ENCODE data around the gene ZNF500. TPM values are rescaled to one million over a fixed set of nuclear protein-coding genes. Genes with fewer than 3 reads are reported as not detected.
"Not testable (repeated sequence)": the region's sequence is repeated elsewhere in the genome, so short reads cannot be mapped to it uniquely, and the experiment has no call there.

The ZNF500 gene
- polyA plus RNA-seq, 1 donor = 14.3 TPM

- DNase-seq = no peak
These were observed 30.9 kb upstream of the ZNF500 start for GRCh38 chr16:4797805-4798252.

- no peak for DNase-seq
These were observed 30.2 kb upstream of the ZNF500 start for GRCh38 chr16:4796982-4797804.

GRCh38 chr16:4795828-4796572 is 29.0 kb upstream of the ZNF500 start:
- DNase-seq = no peak

GRCh38 chr16:4795181-4795827 is 28.3 kb upstream of the ZNF500 start, which contains the start of gene SMIM22:
Gene SMIM22 (plus strand): TSS chr16:4795369. CDS start chr16:4795735, 366 bp downstream.
- DNase-seq = no peak

- DNase-seq = no peak
These were observed 26.1 kb upstream of the ZNF500 start for GRCh38 chr16:4792951-4793513.

- DNase-seq = no peak
These were observed 23.9 kb upstream of the ZNF500 start for GRCh38 chr16:4790871-4791270.

- no peak for DNase-seq
These were observed 23.3 kb upstream of the ZNF500 start for GRCh38 chr16:4790261-4790660.

- DNase-seq = no peak
These were observed 21.9 kb upstream of the ZNF500 start for GRCh38 chr16:4788910-4789309.

- no peak for DNase-seq
These were observed 21.5 kb upstream of the ZNF500 start for GRCh38 chr16:4788489-4788889.

- DNase-seq = no peak
These were observed 20.9 kb upstream of the ZNF500 start, which contains the start of gene SEPTIN12 for GRCh38 chr16:4787627-4788482. Gene SEPTIN12 (minus strand): TSS chr16:4788345. CDS start chr16:4787645, 700 bp downstream.

GRCh38 chr16:4787068-4787467 is 20.1 kb upstream of the ZNF500 start:
- no peak for DNase-seq

- no peak for DNase-seq
These were observed 18.9 kb upstream of the ZNF500 start for GRCh38 chr16:4785758-4786433.

GRCh38 chr16:4784444-4784987 is 17.6 kb upstream of the ZNF500 start:
- DNase-seq = not testable (repeated sequence)

GRCh38 chr16:4783951-4784336 is 17.0 kb upstream of the ZNF500 start:
- no peak for DNase-seq

- DNase-seq = no peak
These were observed 16.4 kb upstream of the ZNF500 start for GRCh38 chr16:4783251-4783950.

GRCh38 chr16:4780235-4780634 is 13.3 kb upstream of the ZNF500 start:
- no peak for DNase-seq

GRCh38 chr16:4778050-4778392 is 11.1 kb upstream of the ZNF500 start:
- DNase-seq = no peak

- no peak for DNase-seq
These were observed 10.5 kb upstream of the ZNF500 start for GRCh38 chr16:4777339-4778049.

GRCh38 chr16:4776141-4776705 is 9.3 kb upstream of the ZNF500 start:
- no peak for DNase-seq
